Prostate gland (tissue), 2 donors: Measurements from ENCODE around the gene PTCHD1. TPM values are rescaled to one million over a fixed set of nuclear protein-coding genes. Genes with fewer than 3 reads are reported as not detected.
A peak's percentile ranks its signal among the peaks of the same experiment; 100 is the strongest.

Experiments used
- DNase-seq: peaks from one replicate; pipeline ENCODE4 v3.0.0-alpha.2; 2019; ENCODE audit warnings: low spot score
- H3K27ac ChIP-seq, 2 donors: fragments of 200-600 bp; sonication (generic); 2 replicates each; pipeline ENCODE4 v1.5.1; 2017 to 2019
- H3K27me3 ChIP-seq: fragments of 200-600 bp; sonication (generic); replicated peaks from 2 replicates; pipeline ENCODE4 v1.5.1; 2019; ENCODE audit not compliant: insufficient read depth
- H3K36me3 ChIP-seq, 2 donors: fragments of 200-600 bp; sonication (generic); 1 replicate in 1 of 2; 2 replicates in 1 of 2; pipeline versions ENCODE4 v1.5.1 to v1.8.1; 2017 to 2019
- H3K4me1 ChIP-seq: fragments of 200-600 bp; sonication (generic); replicated peaks from 2 replicates; pipeline ENCODE4 v1.5.1; 2019
- H3K4me3 ChIP-seq, 2 donors: fragments of 200-600 bp; sonication (generic); 2 replicates each; pipeline ENCODE4 v1.5.1; 2017 to 2019
- H3K9me3 ChIP-seq: fragments of 200-600 bp; sonication (generic); 2 replicates; pipeline ENCODE4 v1.5.1; 2017
- CTCF ChIP-seq, 4 experiments: fragments of 200-600 bp in 2 of 4; fragments of 450-650 bp in 2 of 4; sonication (generic) in 2 of 4; IDR thresholded peaks; 1 replicate in 3 of 4; 2 replicates in 1 of 4; pipeline ENCODE4 v1.5.1; 2016 to 2019; ENCODE audit warnings: antibody characterized with exemption in 4 of 4, mild to moderate bottlenecking in 2 of 4, moderate library complexity in 2 of 4
- POLR2A ChIP-seq: fragments of 450-650 bp; IDR thresholded peaks from one replicate; pipeline ENCODE4 v1.6.1; 2016; ENCODE audit warnings: antibody characterized with exemption, mild to moderate bottlenecking
- POLR2AphosphoS5 ChIP-seq: sonication (generic); formaldehyde crosslinking; IDR thresholded peaks from one replicate; pipeline ENCODE4 v1.6.1; 2017; ENCODE audit warnings: antibody characterized with exemption
- WGBS: methylation state at CpG from one replicate; pipeline ENCODE4 v1.1.5; 2018; 5-methylcytosine and 5-hydroxymethylcytosine counted together
- intact Hi-C: fragments of 100-400 bp; cut with DNase I; formaldehyde crosslinking; loops from one replicate; pipeline ENCODE4 v1.14.2; 2022
- total RNA-seq, 2 donors: library from RNA; depleted of rRNA; stranded (reverse); fragments of >200 nt; gene quantifications; one replicate each; pipeline ENCODE4 v1.1.0, GENCODE V29; 2016

Gene PTCHD1
- total RNA-seq = 1 to 10 TPM; 1.6 to 5.3 TPM

DNA sequence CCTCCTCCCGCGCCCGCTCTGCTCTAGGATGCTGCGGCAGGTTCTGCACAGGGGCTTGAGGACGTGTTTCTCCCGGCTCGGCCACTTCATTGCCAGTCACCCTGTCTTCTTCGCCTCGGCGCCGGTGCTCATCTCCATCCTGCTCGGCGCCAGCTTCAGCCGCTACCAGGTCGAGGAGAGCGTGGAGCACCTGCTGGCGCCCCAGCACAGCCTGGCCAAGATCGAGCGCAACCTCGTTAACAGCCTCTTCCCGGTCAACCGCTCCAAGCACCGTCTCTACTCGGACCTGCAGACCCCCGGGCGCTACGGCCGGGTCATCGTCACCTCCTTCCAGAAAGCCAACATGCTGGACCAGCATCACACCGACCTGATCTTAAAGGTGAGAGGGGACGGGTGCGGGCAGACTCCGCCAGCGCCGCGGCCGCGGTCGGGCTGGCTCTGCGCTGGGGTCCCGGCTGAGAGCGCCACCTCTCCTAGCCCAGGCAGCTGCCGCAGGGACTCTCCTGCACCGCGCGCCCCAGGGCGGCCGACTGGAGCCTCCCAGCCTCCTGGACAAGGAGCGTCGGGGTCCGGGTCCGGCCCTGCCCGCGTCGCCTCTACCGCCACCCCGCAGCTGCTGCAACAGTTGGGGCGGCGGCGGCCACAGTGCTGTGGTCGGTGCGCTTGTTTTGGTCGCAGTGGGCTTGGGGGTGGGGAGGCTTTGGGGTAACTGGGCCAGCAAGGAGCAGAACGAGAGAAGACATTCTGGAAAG is at the start of gene PTCHD1:
Gene PTCHD1 (plus strand): TSS at position 2 of the 752 bp plus-strand sequence. CDS start 27 bp downstream, at position 29.
- TF ChIP-seq POLR2A (no peak), CTCF (IDR thresholded peaks at IDR 0.05) (no peak), POLR2AphosphoS5 (no peak)
- peak within 1 kb of the TSS; percentile 25 to 29 for H3K4me3 ChIP-seq
- no peaks in the 10 kb centered on the region for H3K27me3 ChIP-seq
- no peaks in the 10 kb centered on the region for H3K36me3 ChIP-seq
- H3K27ac ChIP-seq = peak within 1 kb of the TSS in 1 of 2 donors; percentile 30
- WGBS = 2% methylated on average over 27 of the region's 64 CpGs
- no peak for DNase-seq
- H3K9me3 ChIP-seq = no peaks in the 10 kb centered on the region
- intact Hi-C loops = loop anchor here (10.0 kb wide), 1 partner anchor 1200 kb away; no protein-coding TSS in a partner anchor
- no peaks in the 10 kb centered on the region for H3K4me1 ChIP-seq

DNA sequence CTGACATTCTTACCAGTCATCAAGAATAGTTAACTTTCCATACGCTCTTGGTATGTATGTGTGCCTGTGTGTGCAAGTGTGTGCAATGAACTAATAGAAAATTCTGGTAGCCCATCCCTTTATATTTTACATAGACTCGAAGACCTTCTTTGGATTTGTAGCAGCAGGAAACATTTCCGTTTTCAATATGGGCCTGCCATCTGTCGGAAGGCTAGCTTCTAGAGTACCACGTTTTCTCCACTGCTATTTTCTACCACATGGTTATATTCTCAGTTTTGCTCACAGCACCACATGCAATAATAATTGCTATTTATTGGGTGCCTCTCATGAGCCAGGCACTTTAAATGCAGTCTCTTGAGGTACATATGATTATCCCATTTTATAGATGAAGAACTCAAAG is 47.9 kb upstream of the PTCHD1 start:
- Histone ChIP-seq H3K4me1 (no peaks in the 10 kb centered on the region), H3K27ac (no peak overlapping the region), H3K4me3 (no peak overlapping the region), H3K36me3 (no peaks in the 10 kb centered on the region), H3K27me3 (no peaks in the 10 kb centered on the region), H3K9me3 (no peaks in the 10 kb centered on the region)
- WGBS = 95% methylated on average over 5 of the region's 5 CpGs
- DNase-seq = no peak
- TF ChIP-seq POLR2AphosphoS5 = no peak
- TF ChIP-seq POLR2A = no peak
- intact Hi-C loops = no loop called here

GRCh38 chrX:23287191-23287725 is 47.4 kb upstream of the PTCHD1 start:
- no peaks in the 10 kb centered on the region for H3K9me3 ChIP-seq
- no peak for DNase-seq
- H3K36me3 ChIP-seq = no peaks in the 10 kb centered on the region
- TF ChIP-seq POLR2AphosphoS5 (no peak), CTCF (IDR thresholded peaks at IDR 0.05) (no peak), POLR2A (no peak)
- WGBS = 38% methylated on average over 4 of the region's 5 CpGs
- H3K4me3 ChIP-seq = no peak overlapping the region
- H3K27me3 ChIP-seq = no peaks in the 10 kb centered on the region
- no peak overlapping the region for H3K27ac ChIP-seq
- no peaks in the 10 kb centered on the region for H3K4me1 ChIP-seq
- intact Hi-C loops = no loop called here

GRCh38 chrX:23292354-23292987 is 42.2 kb upstream of the PTCHD1 start:
- DNase-seq = no peak
- Histone ChIP-seq H3K4me1 (no peaks in the 10 kb centered on the region), H3K4me3 (no peak overlapping the region), H3K9me3 (no peaks in the 10 kb centered on the region), H3K27ac (peak overlapping the region in 1 of 2 donors; percentile 11), H3K27me3 (no peaks in the 10 kb centered on the region), H3K36me3 (no peaks in the 10 kb centered on the region)
- intact Hi-C loops = no loop called here
- TF ChIP-seq POLR2AphosphoS5 = no peak
- 54% methylated on average over 8 of the region's 8 CpGs for WGBS

- TF ChIP-seq POLR2AphosphoS5 = peak; percentile 19
- TF ChIP-seq POLR2A = no peak
- WGBS = 34% methylated on average over 7 of the region's 8 CpGs
- H3K27me3 ChIP-seq = no peaks in the 10 kb centered on the region
- no peaks in the 10 kb centered on the region for H3K4me1 ChIP-seq
- no peaks in the 10 kb centered on the region for H3K9me3 ChIP-seq
- peak; percentile 26 for DNase-seq
- H3K36me3 ChIP-seq = no peaks in the 10 kb centered on the region
- H3K4me3 ChIP-seq = no peak overlapping the region
- intact Hi-C loops = no loop called here
- peak overlapping the region in 1 of 2 donors; percentile 11 for H3K27ac ChIP-seq
These were observed 41.5 kb upstream of the PTCHD1 start for GRCh38 chrX:23292988-23293651.

DNA sequence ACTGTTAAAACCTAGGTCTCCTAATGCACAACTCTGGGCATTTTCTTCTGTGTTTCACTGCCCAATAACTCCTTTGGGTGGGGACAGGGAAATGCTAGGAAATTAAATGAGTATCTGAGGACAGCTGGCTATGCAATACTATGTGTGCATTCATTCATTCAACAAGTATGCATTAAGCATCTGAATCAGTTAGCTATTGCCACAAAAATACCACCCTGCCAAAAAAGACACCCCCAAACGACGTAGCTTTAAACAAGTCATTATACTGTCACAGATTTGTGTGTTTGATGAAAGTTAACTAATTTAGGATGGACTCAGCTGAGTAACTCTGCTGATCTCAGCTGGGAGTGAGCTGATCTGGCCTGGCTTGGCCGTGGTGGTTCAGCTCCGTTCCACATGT is 29.8 kb upstream of the PTCHD1 start:
- no peak overlapping the region for H3K27ac ChIP-seq
- TF ChIP-seq CTCF (IDR thresholded peaks at IDR 0.05) (no peak), POLR2A (no peak), POLR2AphosphoS5 (no peak)
- DNase-seq = no peak
- no peaks in the 10 kb centered on the region for H3K27me3 ChIP-seq
- intact Hi-C loops = no loop called here
- H3K4me3 ChIP-seq = no peak overlapping the region
- H3K4me1 ChIP-seq = no peaks in the 10 kb centered on the region
- H3K36me3 ChIP-seq = no peaks in the 10 kb centered on the region
- 87% methylated on average over 4 of the region's 4 CpGs for WGBS
- no peaks in the 10 kb centered on the region for H3K9me3 ChIP-seq
